HL-60/S4 treated with phorbol 12-myristate 13-acetate at 8.2 ng/mL for 4 days and 3 days (cell line): Measurements from ENCODE around the gene HJURP.

Source experiments
- in situ Hi-C: fragments of 300-500 bp; cut with MboI; formaldehyde crosslinking; loops from 2 replicates; pipeline ENCODE4 v1.15.0; 2022; ENCODE audit warnings: low sequenced_read_pairs

Gene HJURP

GRCh38 chr2:233849607-233850271, 4.6 kb downstream of the HJURP start:
- in situ Hi-C loops: no loop called here

- in situ Hi-C loops: no loop called here
These were observed 6.1 kb downstream of the HJURP start for GRCh38 chr2:233848276-233848675.

- in situ Hi-C loops: no loop called here
These were observed 7.0 kb downstream of the HJURP start for GRCh38 chr2:233847248-233847898.

GRCh38 chr2:233846387-233847247, 7.7 kb downstream of the HJURP start:
- in situ Hi-C loops: no loop called here

- in situ Hi-C loops: no loop called here
These were observed 8.9 kb downstream of the HJURP start for GRCh38 chr2:233845301-233846060.

GRCh38 chr2:233844836-233845235, 9.5 kb downstream of the HJURP start:
- in situ Hi-C loops: no loop called here

GRCh38 chr2:233844064-233844807, 10.1 kb downstream of the HJURP start:
- in situ Hi-C loops: no loop called here

GRCh38 chr2:233841183-233841582, 13.2 kb downstream of the HJURP start:
- in situ Hi-C loops: no loop called here

GRCh38 chr2:233840520-233840919, 13.8 kb downstream of the HJURP start:
- in situ Hi-C loops: no loop called here

- in situ Hi-C loops: no loop called here
These were observed 14.9 kb downstream of the HJURP start for GRCh38 chr2:233839447-233839820.

- in situ Hi-C loops: no loop called here
These were observed 15.4 kb downstream of the HJURP start for GRCh38 chr2:233838726-233839446.

GRCh38 chr2:233838251-233838650, 16.1 kb downstream of the HJURP start:
- in situ Hi-C loops: no loop called here

GRCh38 chr2:233837694-233838229, 16.6 kb downstream of the HJURP start:
- in situ Hi-C loops: no loop called here

- in situ Hi-C loops: no loop called here
These were observed 18.0 kb downstream of the HJURP start for GRCh38 chr2:233836359-233836758.

- in situ Hi-C loops: no loop called here
These were observed 18.8 kb downstream of the HJURP start for GRCh38 chr2:233835230-233836186.

- in situ Hi-C loops: no loop called here
These were observed 21.0 kb downstream of the HJURP start for GRCh38 chr2:233833345-233833744.

GRCh38 chr2:233832869-233833311, 21.4 kb downstream of the HJURP start:
- in situ Hi-C loops: no loop called here

GRCh38 chr2:233832414-233832813, 21.9 kb downstream of the HJURP start:
- in situ Hi-C loops: no loop called here
